Gastroesophageal sphincter (tissue), 3 donors: Measurements from ENCODE around the gene THSD4.

Source experiments
- POLR2A ChIP-seq, 2 donors: fragments of 450-650 bp; IDR thresholded peaks; one replicate each; pipeline ENCODE4 v1.6.1; 2017; ENCODE audit warnings: antibody characterized with exemption in 2 of 2, mild to moderate bottlenecking in 2 of 2, moderate library complexity in 1 of 2
- POLR2AphosphoS5 ChIP-seq: sonication (generic); formaldehyde crosslinking; IDR thresholded peaks from one replicate; pipeline ENCODE4 v1.6.1; 2017; ENCODE audit warnings: antibody characterized with exemption
- TF ChIP-seq, protein P1 (sequence below), 4 experiments: fragments of 200-600 bp in 2 of 4; fragments of 450-650 bp in 2 of 4; sonication (generic) in 1 of 4; IDR thresholded peaks; one replicate each; pipeline ENCODE4 v1.5.1; 2017 to 2019; ENCODE audit warnings: antibody characterized with exemption in 4 of 4, mild to moderate bottlenecking in 2 of 4, moderate library complexity in 2 of 4

- TF ChIP-seq, protein P1, sequence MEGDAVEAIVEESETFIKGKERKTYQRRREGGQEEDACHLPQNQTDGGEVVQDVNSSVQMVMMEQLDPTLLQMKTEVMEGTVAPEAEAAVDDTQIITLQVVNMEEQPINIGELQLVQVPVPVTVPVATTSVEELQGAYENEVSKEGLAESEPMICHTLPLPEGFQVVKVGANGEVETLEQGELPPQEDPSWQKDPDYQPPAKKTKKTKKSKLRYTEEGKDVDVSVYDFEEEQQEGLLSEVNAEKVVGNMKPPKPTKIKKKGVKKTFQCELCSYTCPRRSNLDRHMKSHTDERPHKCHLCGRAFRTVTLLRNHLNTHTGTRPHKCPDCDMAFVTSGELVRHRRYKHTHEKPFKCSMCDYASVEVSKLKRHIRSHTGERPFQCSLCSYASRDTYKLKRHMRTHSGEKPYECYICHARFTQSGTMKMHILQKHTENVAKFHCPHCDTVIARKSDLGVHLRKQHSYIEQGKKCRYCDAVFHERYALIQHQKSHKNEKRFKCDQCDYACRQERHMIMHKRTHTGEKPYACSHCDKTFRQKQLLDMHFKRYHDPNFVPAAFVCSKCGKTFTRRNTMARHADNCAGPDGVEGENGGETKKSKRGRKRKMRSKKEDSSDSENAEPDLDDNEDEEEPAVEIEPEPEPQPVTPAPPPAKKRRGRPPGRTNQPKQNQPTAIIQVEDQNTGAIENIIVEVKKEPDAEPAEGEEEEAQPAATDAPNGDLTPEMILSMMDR (IDR thresholded peaks at IDR 0.05), result no peak
- TF ChIP-seq POLR2A (IDR thresholded peaks at IDR 0.05) (no peak), POLR2AphosphoS5 (no peak)
Observed at GRCh38 chr15:71674354-71674753, 559.1 kb downstream of the THSD4 start.
